GM23338 (cell line): Measurements from ENCODE around the gene LPIN1. TPM values are rescaled to one million over a fixed set of nuclear protein-coding genes. Genes with fewer than 3 reads are reported as not detected.
"Not testable (repeated sequence)": the region's sequence is repeated elsewhere in the genome, so short reads cannot be mapped to it uniquely, and the experiment has no call there.

Experiments
- ATAC-seq: fragments of 200-7000 bp; cut with Tn5 transposase; 3 replicates; pipeline ENCODE4 v1.9.1; 2020
- DNase-seq: peaks from one replicate; pipeline ENCODE4 v3.0.0-alpha.2; 2015; ENCODE audit warnings: low spot score
- H2AFZ ChIP-seq: fragments of 200-600 bp; sonication (generic); 2 replicates; pipeline ENCODE4 v1.8.0; 2016; ENCODE audit warnings: antibody characterized with exemption, mild to moderate bottlenecking, moderate library complexity
- H3F3A ChIP-seq: fragments of 200-600 bp; sonication (generic); replicated peaks from 2 replicates; pipeline ENCODE4 v1.8.0; 2017; ENCODE audit warnings: antibody characterized with exemption, mixed run types, low read depth
- H3K27ac ChIP-seq: fragments of 200-600 bp; sonication (generic); 2 replicates; pipeline ENCODE4 v1.6.1; 2016; ENCODE audit warnings: low read depth
- H3K27me3 ChIP-seq: fragments of 200-600 bp; sonication (generic); 2 replicates; pipeline ENCODE4 v1.8.0; 2016; ENCODE audit warnings: mild to moderate bottlenecking, mixed run types, moderate library complexity; ENCODE audit not compliant: insufficient read depth
- H3K36me3 ChIP-seq: fragments of 200-600 bp; sonication (generic); 2 replicates; pipeline ENCODE4 v1.8.0; 2016; ENCODE audit warnings: mild to moderate bottlenecking; ENCODE audit not compliant: insufficient read depth
- H3K4me1 ChIP-seq: fragments of 200-600 bp; sonication (generic); 2 replicates; pipeline ENCODE4 v1.8.0; 2016; ENCODE audit warnings: mild to moderate bottlenecking, moderate library complexity; ENCODE audit not compliant: insufficient read depth
- H3K4me2 ChIP-seq: fragments of 200-600 bp; sonication (generic); 2 replicates; pipeline ENCODE4 v1.7.1; 2017; ENCODE audit warnings: mixed run types
- H3K4me3 ChIP-seq: fragments of 200-600 bp; sonication (generic); 2 replicates; pipeline ENCODE4 v1.6.1; 2016; ENCODE audit warnings: mixed run types
- H3K79me2 ChIP-seq: fragments of 200-600 bp; sonication (generic); replicated peaks from 2 replicates; pipeline ENCODE4 v1.8.0; 2017; ENCODE audit warnings: mild to moderate bottlenecking; ENCODE audit not compliant: insufficient read depth
- H3K9me2 ChIP-seq: fragments of 200-600 bp; sonication (generic); 2 replicates; pipeline ENCODE4 v1.8.0; 2017; ENCODE audit not compliant: insufficient read depth
- H4K20me1 ChIP-seq: fragments of 200-600 bp; sonication (generic); replicated peaks from 2 replicates; pipeline ENCODE4 v1.8.0; 2017; ENCODE audit warnings: mild to moderate bottlenecking; ENCODE audit not compliant: insufficient read depth
- H3K27ac Mint-ChIP-seq: 2 replicates; pipeline ENCODE4 v1.8.0; 2020; ENCODE audit warnings: inconsistent platforms, mild to moderate bottlenecking, moderate library complexity, mixed read lengths
- H3K27me3 Mint-ChIP-seq: 3 replicates; pipeline ENCODE4 v1.8.0; 2022; ENCODE audit warnings: low read depth, mild to moderate bottlenecking, moderate library complexity, mixed read lengths, inconsistent platforms; ENCODE audit not compliant: insufficient read depth, poor library complexity
- H3K36me3 Mint-ChIP-seq: 3 replicates; pipeline ENCODE4 v1.8.0; 2021; ENCODE audit warnings: low read depth, mild to moderate bottlenecking, inconsistent platforms, moderate library complexity, mixed read lengths
- H3K4me1 Mint-ChIP-seq: 3 replicates; pipeline ENCODE4 v1.8.0; 2020; ENCODE audit warnings: mild to moderate bottlenecking, inconsistent platforms, mixed read lengths
- H3K4me3 Mint-ChIP-seq: 3 replicates; pipeline ENCODE4 v1.8.0; 2021; ENCODE audit warnings: moderate library complexity, mild to moderate bottlenecking, inconsistent platforms, mixed read lengths
- H3K9me3 Mint-ChIP-seq: 3 replicates; pipeline ENCODE4 v1.8.0; 2020; ENCODE audit warnings: moderate library complexity, mild to moderate bottlenecking, inconsistent platforms, mixed read lengths
- EZH2 ChIP-seq: fragments of 200-600 bp; sonication (generic); IDR thresholded peaks from one replicate; pipeline ENCODE4 v1.8.0; 2017; ENCODE audit warnings: antibody characterized with exemption, mild to moderate bottlenecking, low read depth; ENCODE audit not compliant: unreplicated experiment
- EZH2phosphoT487 ChIP-seq: fragments of 200-600 bp; sonication (generic); IDR thresholded peaks from one replicate; pipeline ENCODE4 v1.8.1; 2018; ENCODE audit warnings: antibody characterized with exemption; ENCODE audit not compliant: unreplicated experiment
- NANOG ChIP-seq: IDR thresholded peaks from 2 replicates; pipeline ENCODE4 v1.6.1; 2016; ENCODE audit warnings: antibody characterized with exemption, borderline replicate concordance
- POLR2AphosphoS5 ChIP-seq: IDR thresholded peaks from 2 replicates; pipeline ENCODE4 v1.6.1; 2016; ENCODE audit warnings: antibody characterized with exemption, low read depth
- REST ChIP-seq: IDR thresholded peaks from one replicate; pipeline ENCODE4 v1.6.1; 2018; ENCODE audit warnings: antibody characterized with exemption; ENCODE audit not compliant: unreplicated experiment
- ZNF114 ChIP-seq: fragments of 250-450 bp; sonication (Bioruptor Pico); IDR thresholded peaks from 2 replicates; pipeline ENCODE4 v1.5.0; 2020; ENCODE audit warnings: mild to moderate bottlenecking, moderate library complexity
- ZNF331 ChIP-seq: fragments of 250-450 bp; sonication (Bioruptor Pico); IDR thresholded peaks from 2 replicates; pipeline ENCODE4 v1.5.0; 2020; ENCODE audit warnings: low read depth, mild to moderate bottlenecking, moderate library complexity
- polyA plus RNA-seq: library from polyadenylated mRNA; unstranded; fragments of >200 nt; fragmentation: Nextera tagmentation; extraction: Ambion mirVana; gene quantifications from 2 replicates; pipeline ENCODE4 v1.2.1, GENCODE V29; 2016
- total RNA-seq: library from RNA; depleted of rRNA; stranded (reverse); fragments of >200 nt; shearing (Covaris generic); gene quantifications from 2 replicates; pipeline ENCODE4 v1.2.3, GENCODE V29; 2014

The LPIN1 gene
- total and polyA plus RNA-seq, 2 experiments from 2014 or later = 4.4 to 9.5 TPM

- Histone ChIP-seq H3K4me1 (peaks cover under 1% of the 10 kb centered on the region; the same call in 1 of the 2 replicates), H3K4me3 (no peak overlapping the region), H2AFZ (no peak overlapping the region), H3K27ac (no peak overlapping the region), H3K79me2 (no peaks in the 10 kb centered on the region; the same call in 1 of the 2 replicates), H4K20me1 (no peaks in the 10 kb centered on the region), H3F3A (no peaks in the 10 kb centered on the region), H3K4me2 (no peak overlapping the region), H3K36me3 (no peaks in the 10 kb centered on the region), H3K27me3 (no peaks in the 10 kb centered on the region), H3K9me2 (no peaks in the 10 kb centered on the region)
- peaks cover 7% of the 10 kb centered on the region for H3K4me1 Mint-ChIP-seq
- TF ChIP-seq EZH2phosphoT487 = no peak
- TF ChIP-seq POLR2AphosphoS5 = no peak
- TF ChIP-seq ZNF114 (CRISPR knock-in tag) = no peak
- no peak overlapping the region for H3K4me3 Mint-ChIP-seq
- H3K27me3 Mint-ChIP-seq = peaks cover 1% of the 10 kb centered on the region
- peaks cover 28% of the 10 kb centered on the region for H3K9me3 Mint-ChIP-seq
- H3K36me3 Mint-ChIP-seq = peaks cover 32% of the 10 kb centered on the region
- H3K27ac Mint-ChIP-seq = no peak overlapping the region
- ATAC-seq = no peak
- no peak for DNase-seq
Observed at GRCh38 chr2:11758647-11759046, 12.2 kb downstream of the LPIN1 start.

GRCh38 chr2:11759182-11759975, 12.9 kb downstream of the LPIN1 start:
- not testable (repeated sequence) for H3K27ac Mint-ChIP-seq
- H3K36me3 Mint-ChIP-seq = peaks cover 32% of the 10 kb centered on the region

GRCh38 chr2:11761259-11761658, 14.8 kb downstream of the LPIN1 start:
- no peak for ATAC-seq
- H3K9me3 Mint-ChIP-seq = peaks cover 28% of the 10 kb centered on the region
- DNase-seq = no peak
- TF ChIP-seq ZNF331 (CRISPR knock-in tag) (no peak), ZNF114 (CRISPR knock-in tag) (no peak), NANOG (no peak), EZH2 (no peak), EZH2phosphoT487 (no peak), REST (no peak)

More at GRCh38 chr2:11759182-11759975, 12.9 kb downstream of the LPIN1 start:
- peaks cover 28% of the 10 kb centered on the region for H3K9me3 Mint-ChIP-seq
- not testable (repeated sequence) for H3K36me3 ChIP-seq, H3K27me3 ChIP-seq, H2AFZ ChIP-seq, ATAC-seq, H3K4me3 ChIP-seq, DNase-seq, H3K4me2 ChIP-seq, H3F3A ChIP-seq, H3K27ac ChIP-seq, H3K4me1 ChIP-seq, H3K79me2 ChIP-seq, H3K9me2 ChIP-seq, H3K4me3 Mint-ChIP-seq, H3K4me1 Mint-ChIP-seq, H4K20me1 ChIP-seq, H3K27me3 Mint-ChIP-seq

More at GRCh38 chr2:11761259-11761658, 14.8 kb downstream of the LPIN1 start:
- no peak overlapping the region for H3K4me3 Mint-ChIP-seq
- Histone ChIP-seq H3K27ac (no peak overlapping the region), H3K36me3 (no peaks in the 10 kb centered on the region), H3K27me3 (no peaks in the 10 kb centered on the region), H3K9me2 (no peaks in the 10 kb centered on the region), H3K79me2 (no peaks in the 10 kb centered on the region; the same call in 1 of the 2 replicates), H3K4me1 (no peaks in the 10 kb centered on the region), H3K4me3 (no peak overlapping the region), H3F3A (no peaks in the 10 kb centered on the region), H2AFZ (no peak overlapping the region), H3K4me2 (no peak overlapping the region), H4K20me1 (no peaks in the 10 kb centered on the region)
- peaks cover 49% of the 10 kb centered on the region for H3K36me3 Mint-ChIP-seq
- H3K4me1 Mint-ChIP-seq = peaks cover 4% of the 10 kb centered on the region; the same call in 2 of the 3 replicates
- peaks cover 4% of the 10 kb centered on the region for H3K27me3 Mint-ChIP-seq
- H3K27ac Mint-ChIP-seq = no peak overlapping the region
